Measurements from ENCODE around the gene RLN3. TPM values are rescaled to one million over a fixed set of nuclear protein-coding genes. Genes with fewer than 3 reads are reported as not detected.

Gene RLN3
- total RNA-seq, 2 donors from 2014 or later, result not detected

- no peak for DNase-seq
- no peak for ATAC-seq
- intact Hi-C loops (cut with DNase I), result no loop called here
Observed at GRCh38 chr19:13992025-13992424, 35.9 kb upstream of the RLN3 start.

- intact Hi-C loops (cut with DNase I), result no loop called here
- DNase-seq (no peak), ATAC-seq (no peak)
Observed at GRCh38 chr19:13993590-13994300, 34.2 kb upstream of the RLN3 start.

- DNase-seq, result no peak
- ATAC-seq, result peak; percentile 74 to 91
- intact Hi-C loops (cut with DNase I), result no loop called here
Observed at GRCh38 chr19:13995017-13995728, 32.8 kb upstream of the RLN3 start.

- intact Hi-C loops (cut with DNase I), result no loop called here
- DNase-seq (no peak), ATAC-seq (no peak)
Observed at GRCh38 chr19:13995878-13996765, 31.8 kb upstream of the RLN3 start.

GRCh38 chr19:13996928-13997630, 30.9 kb upstream of the RLN3 start:
- ATAC-seq (no peak), DNase-seq (no peak)
- intact Hi-C loops (cut with DNase I), result no loop called here

- DNase-seq, result no peak
- intact Hi-C loops (cut with DNase I), result no loop called here
Observed at GRCh38 chr19:13997631-13997962, 30.4 kb upstream of the RLN3 start.

GRCh38 chr19:13998426-13998825, 29.5 kb upstream of the RLN3 start:
- DNase-seq (no peak), ATAC-seq (no peak)
- intact Hi-C loops (cut with DNase I), result no loop called here

More at GRCh38 chr19:13997631-13997962, 30.4 kb upstream of the RLN3 start:
- no peak for ATAC-seq

GRCh38 chr19:13999085-13999484, 28.9 kb upstream of the RLN3 start:
- intact Hi-C loops (cut with DNase I), result no loop called here
- DNase-seq (no peak), ATAC-seq (no peak)

- ATAC-seq, result no peak
- no peak for DNase-seq
- intact Hi-C loops (cut with DNase I), result no loop called here
Observed at GRCh38 chr19:14000691-14001375, 27.1 kb upstream of the RLN3 start.

- intact Hi-C loops (cut with DNase I), result no loop called here
- ATAC-seq (no peak), DNase-seq (no peak)
Observed at GRCh38 chr19:14002571-14003250, 25.2 kb upstream of the RLN3 start.

- DNase-seq, result no peak
- intact Hi-C loops (cut with DNase I), result no loop called here
Observed at GRCh38 chr19:14003251-14004055, 24.5 kb upstream of the RLN3 start.

GRCh38 chr19:14004619-14005348, 23.2 kb upstream of the RLN3 start:
- intact Hi-C loops (cut with DNase I), result no loop called here
- DNase-seq, result peak; percentile 65
- no peak for ATAC-seq

More at GRCh38 chr19:14003251-14004055, 24.5 kb upstream of the RLN3 start:
- no peak for ATAC-seq

GRCh38 chr19:14005349-14006084, 22.4 kb upstream of the RLN3 start:
- ATAC-seq, result peak; percentile 75 to 82
- DNase-seq, result peak; percentile 93
- intact Hi-C loops (cut with DNase I), result no loop called here

GRCh38 chr19:14006085-14006765, 21.7 kb upstream of the RLN3 start, which contains the start of gene RFX1:
TSS of gene RFX1 (minus strand) at chr19:14006320. CDS start at chr19:13993843, 12,477 bp downstream.
- intact Hi-C loops (cut with DNase I), result no loop called here

More at GRCh38 chr19:14006085-14006765, 21.7 kb upstream of the RLN3 start, which contains the start of gene RFX1:
- DNase-seq (peak; percentile 100), ATAC-seq (peak; percentile 91)
